Liver (tissue), 9 donors: Measurements from ENCODE around the gene SPAG8. TPM values are rescaled to one million over a fixed set of nuclear protein-coding genes. Genes with fewer than 3 reads are reported as not detected.

Experiments
- DNase-seq: peaks from one replicate; pipeline ENCODE4 v3.0.0-alpha.2; 2017; ENCODE audit warnings: low spot score
- H3K27ac ChIP-seq, 2 donors: one replicate each; pipeline ENCODE4 v1.7.0; 2013; ENCODE audit warnings: inconsistent platforms in 2 of 2, low read length in 2 of 2, control low read depth in 1 of 2, low read depth in 1 of 2, mild to moderate bottlenecking in 1 of 2
- H3K27me3 ChIP-seq, 4 donors: one replicate each; pipeline versions ENCODE4 v1.6.1 to v1.7.0; 2013; ENCODE audit warnings: low read length in 3 of 4, inconsistent platforms in 1 of 4, mild to moderate bottlenecking in 1 of 4, moderate library complexity in 1 of 4; ENCODE audit not compliant: control insufficient read depth in 4 of 4, insufficient read depth in 4 of 4
- H3K36me3 ChIP-seq, 4 donors: one replicate each; pipeline versions ENCODE4 v1.6.1 to v1.7.0; 2013; ENCODE audit warnings: low read length in 3 of 4, mild to moderate bottlenecking in 3 of 4, low read depth in 1 of 4, moderate library complexity in 1 of 4; ENCODE audit not compliant: control insufficient read depth in 4 of 4, insufficient read depth in 3 of 4
- H3K4me1 ChIP-seq, 4 donors: one replicate each; pipeline versions ENCODE4 v1.6.1 to v1.7.0; 2013; ENCODE audit warnings: low read length in 3 of 4, mild to moderate bottlenecking in 3 of 4, moderate library complexity in 1 of 4; ENCODE audit not compliant: control insufficient read depth in 4 of 4, insufficient read depth in 4 of 4
- H3K4me3 ChIP-seq, 3 donors: one replicate each; pipeline versions ENCODE4 v1.6.1 to v1.7.0; 2013; ENCODE audit warnings: low read length in 3 of 3, control low read depth in 1 of 3, low read depth in 1 of 3, mild to moderate bottlenecking in 1 of 3
- H3K9ac ChIP-seq, 2 donors: one replicate each; pipeline ENCODE4 v1.7.0; 2013; ENCODE audit warnings: low read length in 2 of 2, mild to moderate bottlenecking in 2 of 2, moderate library complexity in 2 of 2, control low read depth in 1 of 2, low read depth in 1 of 2
- H3K9me3 ChIP-seq, 4 donors: one replicate each; pipeline versions ENCODE4 v1.6.1 to v1.7.0; 2013; ENCODE audit warnings: low read length in 3 of 4; ENCODE audit not compliant: control insufficient read depth in 4 of 4
- EGR1 ChIP-seq, 2 donors: IDR thresholded peaks; 2 replicates each; pipeline ENCODE4 v1.6.1; 2016 to 2018; ENCODE audit warnings: antibody characterized with exemption in 2 of 2, low read depth in 2 of 2
- FOXA1 ChIP-seq: IDR thresholded peaks from 2 replicates; pipeline ENCODE4 v1.6.1; 2016; ENCODE audit warnings: antibody characterized with exemption
- FOXA2 ChIP-seq: IDR thresholded peaks from 2 replicates; pipeline ENCODE4 v1.6.1; 2016; ENCODE audit warnings: antibody characterized with exemption
- GABPA ChIP-seq, 2 donors: IDR thresholded peaks in 1 of 2; conservative IDR thresholded peaks in 1 of 2; 2 replicates each; pipeline ENCODE4 v1.6.1; 2016; ENCODE audit warnings: antibody characterized with exemption in 2 of 2, mild to moderate bottlenecking in 1 of 2, moderate library complexity in 1 of 2
- HNF4A ChIP-seq, 2 donors: conservative IDR thresholded peaks; 2 replicates each; pipeline ENCODE4 v1.6.1; 2016; ENCODE audit warnings: antibody characterized with exemption in 2 of 2, mild to moderate bottlenecking in 2 of 2
- HNF4G ChIP-seq: IDR thresholded peaks from 2 replicates; pipeline ENCODE4 v1.6.1; 2016; ENCODE audit warnings: antibody characterized with exemption
- JUND ChIP-seq, 2 donors: IDR thresholded peaks; 2 replicates each; pipeline ENCODE4 v1.6.1; 2016; ENCODE audit warnings: antibody characterized with exemption in 2 of 2
- NR2F2 ChIP-seq: IDR thresholded peaks from 2 replicates; pipeline ENCODE4 v1.6.1; 2016; ENCODE audit warnings: antibody characterized with exemption
- RAD21 ChIP-seq, 2 donors: IDR thresholded peaks; 2 replicates each; pipeline ENCODE4 v1.6.1; 2016; ENCODE audit warnings: antibody characterized with exemption in 2 of 2, mild to moderate bottlenecking in 2 of 2
- RXRA ChIP-seq, 2 donors: IDR thresholded peaks; 2 replicates each; pipeline ENCODE4 v1.6.1; 2017 to 2018; ENCODE audit warnings: antibody characterized with exemption in 2 of 2, mild to moderate bottlenecking in 1 of 2
- SP1 ChIP-seq: IDR thresholded peaks from 2 replicates; pipeline ENCODE4 v1.6.1; 2018; ENCODE audit warnings: antibody characterized with exemption, mild to moderate bottlenecking
- TAF1 ChIP-seq: conservative IDR thresholded peaks from 2 replicates; pipeline ENCODE4 v1.6.1; 2016; ENCODE audit warnings: antibody characterized with exemption, mild to moderate bottlenecking
- YY1 ChIP-seq: IDR thresholded peaks from 2 replicates; pipeline ENCODE4 v1.6.1; 2016; ENCODE audit warnings: antibody characterized with exemption, mild to moderate bottlenecking
- WGBS: extraction: QIAGEN DNeasy Blood & Tissue Kit; methylation state at CpG from one replicate; pipeline ENCODE4 v1.1.7; 2013; 5-methylcytosine and 5-hydroxymethylcytosine counted together
- polyA plus RNA-seq, 2 donors: library from polyadenylated mRNA; stranded (reverse) in 1 of 2; unstranded in 1 of 2; fragments of 200-250 nt in 1 of 2; fragments of >200 nt in 1 of 2; fragmentation: Nextera tagmentation in 1 of 2; extraction: Ambion mirVana in 1 of 2; gene quantifications; one replicate each; pipeline versions ENCODE4 v1.2.1 to v1.2.3, GENCODE V29; 2013 to 2015
- total RNA-seq, 2 donors: library from RNA; depleted of rRNA; stranded (reverse); fragments of >200 nt; gene quantifications; one replicate each; pipeline ENCODE4 v1.2.3, GENCODE V29; 2014
- TF ChIP-seq, protein P1 (sequence below): IDR thresholded peaks from 2 replicates; pipeline ENCODE4 v1.6.1; 2016; ENCODE audit warnings: antibody characterized with exemption, mild to moderate bottlenecking
- TF ChIP-seq, protein P2 (sequence below): IDR thresholded peaks from 2 replicates; pipeline ENCODE4 v1.6.1; 2016; ENCODE audit warnings: antibody characterized with exemption
- TF ChIP-seq, protein P3 (sequence below): fragments of 150-350 bp; IDR thresholded peaks from 2 replicates; pipeline ENCODE4 v1.5.1; 2017; ENCODE audit warnings: improper control_type of control experiment, low read depth, low read length; ENCODE audit not compliant: missing input control
- TF ChIP-seq, protein P4 (sequence below): IDR thresholded peaks from 2 replicates; pipeline ENCODE4 v1.6.1; 2016; ENCODE audit warnings: antibody characterized with exemption
- TF ChIP-seq, protein P5 (sequence below): IDR thresholded peaks from 2 replicates; pipeline ENCODE4 v1.6.1; 2016; ENCODE audit warnings: antibody characterized with exemption
- donor health status: healthy.
- donor health status: healthy.
- donor health status: healthy.
- donor health status: healthy.
- donor health status: healthy.

Gene SPAG8
- total and polyA plus RNA-seq, 4 donors: 0.14 to 0.56 (median 0.19) TPM

DNA sequence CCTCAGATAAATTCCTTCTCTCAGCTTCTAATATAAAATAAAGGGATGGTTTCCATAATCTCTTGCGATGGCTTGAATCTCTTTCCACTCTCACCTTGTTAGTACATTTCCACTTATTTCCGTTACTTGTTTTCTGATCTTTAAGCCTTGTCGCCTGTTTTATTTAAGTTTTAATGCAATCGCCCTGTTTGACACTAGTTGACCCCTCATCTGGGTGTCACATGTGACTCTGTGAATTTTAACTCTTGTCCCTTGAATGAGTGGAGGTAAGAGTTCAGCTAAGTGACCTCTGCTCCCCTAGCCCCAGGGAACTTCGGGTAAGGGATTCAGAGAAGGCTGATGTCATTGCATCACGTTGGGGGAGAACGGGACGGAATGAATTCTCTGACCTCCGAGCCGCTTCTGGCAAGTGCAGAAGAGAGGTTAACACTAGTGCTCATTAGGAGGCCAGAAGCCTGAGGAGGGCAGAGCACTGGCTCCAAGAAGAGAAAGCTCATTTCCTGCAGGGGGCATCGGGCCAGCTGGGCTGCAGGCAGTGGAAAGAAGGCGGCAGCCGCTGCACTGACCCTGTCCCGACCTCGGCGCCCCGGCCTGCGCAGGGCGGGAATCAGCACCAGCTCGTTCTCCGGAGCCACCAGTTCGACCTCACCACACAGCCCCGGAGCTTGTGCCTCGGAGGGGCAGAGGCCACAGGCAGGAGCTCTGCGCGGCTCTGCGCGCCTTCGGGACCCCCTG is 2.2 kb upstream of the SPAG8 start:
- TF ChIP-seq, protein P1, sequence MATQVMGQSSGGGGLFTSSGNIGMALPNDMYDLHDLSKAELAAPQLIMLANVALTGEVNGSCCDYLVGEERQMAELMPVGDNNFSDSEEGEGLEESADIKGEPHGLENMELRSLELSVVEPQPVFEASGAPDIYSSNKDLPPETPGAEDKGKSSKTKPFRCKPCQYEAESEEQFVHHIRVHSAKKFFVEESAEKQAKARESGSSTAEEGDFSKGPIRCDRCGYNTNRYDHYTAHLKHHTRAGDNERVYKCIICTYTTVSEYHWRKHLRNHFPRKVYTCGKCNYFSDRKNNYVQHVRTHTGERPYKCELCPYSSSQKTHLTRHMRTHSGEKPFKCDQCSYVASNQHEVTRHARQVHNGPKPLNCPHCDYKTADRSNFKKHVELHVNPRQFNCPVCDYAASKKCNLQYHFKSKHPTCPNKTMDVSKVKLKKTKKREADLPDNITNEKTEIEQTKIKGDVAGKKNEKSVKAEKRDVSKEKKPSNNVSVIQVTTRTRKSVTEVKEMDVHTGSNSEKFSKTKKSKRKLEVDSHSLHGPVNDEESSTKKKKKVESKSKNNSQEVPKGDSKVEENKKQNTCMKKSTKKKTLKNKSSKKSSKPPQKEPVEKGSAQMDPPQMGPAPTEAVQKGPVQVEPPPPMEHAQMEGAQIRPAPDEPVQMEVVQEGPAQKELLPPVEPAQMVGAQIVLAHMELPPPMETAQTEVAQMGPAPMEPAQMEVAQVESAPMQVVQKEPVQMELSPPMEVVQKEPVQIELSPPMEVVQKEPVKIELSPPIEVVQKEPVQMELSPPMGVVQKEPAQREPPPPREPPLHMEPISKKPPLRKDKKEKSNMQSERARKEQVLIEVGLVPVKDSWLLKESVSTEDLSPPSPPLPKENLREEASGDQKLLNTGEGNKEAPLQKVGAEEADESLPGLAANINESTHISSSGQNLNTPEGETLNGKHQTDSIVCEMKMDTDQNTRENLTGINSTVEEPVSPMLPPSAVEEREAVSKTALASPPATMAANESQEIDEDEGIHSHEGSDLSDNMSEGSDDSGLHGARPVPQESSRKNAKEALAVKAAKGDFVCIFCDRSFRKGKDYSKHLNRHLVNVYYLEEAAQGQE: peak; percentile 95
- TF ChIP-seq, protein P2, sequence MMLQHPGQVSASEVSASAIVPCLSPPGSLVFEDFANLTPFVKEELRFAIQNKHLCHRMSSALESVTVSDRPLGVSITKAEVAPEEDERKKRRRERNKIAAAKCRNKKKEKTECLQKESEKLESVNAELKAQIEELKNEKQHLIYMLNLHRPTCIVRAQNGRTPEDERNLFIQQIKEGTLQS: peak; percentile 94
- TF ChIP-seq NR2F2 (peak; percentile 95), TAF1 (peak; percentile 59), FOXA2 (peak; percentile 49), HNF4A (conservative IDR thresholded peaks at IDR 0.05) (peak; percentile 88 to 95), EGR1 (IDR thresholded peaks at IDR 0.05; ENCODE audit: low read depth in 2 of 2) (no peak), JUND (IDR thresholded peaks at IDR 0.05) (peak; percentile 76 to 92), HNF4G (peak; percentile 63), RAD21 (IDR thresholded peaks at IDR 0.05) (peak; percentile 13 to 23), RXRA (IDR thresholded peaks at IDR 0.05) (peak; percentile 99 to 100), GABPA (IDR thresholded peaks at IDR 0.05 in 1 of 2, conservative IDR thresholded peaks at IDR 0.05 in 1 of 2) (peak in 1 of 2 donors; percentile 72), FOXA1 (no peak), SP1 (peak; percentile 98), YY1 (peak; percentile 80)
- TF ChIP-seq, protein P3, sequence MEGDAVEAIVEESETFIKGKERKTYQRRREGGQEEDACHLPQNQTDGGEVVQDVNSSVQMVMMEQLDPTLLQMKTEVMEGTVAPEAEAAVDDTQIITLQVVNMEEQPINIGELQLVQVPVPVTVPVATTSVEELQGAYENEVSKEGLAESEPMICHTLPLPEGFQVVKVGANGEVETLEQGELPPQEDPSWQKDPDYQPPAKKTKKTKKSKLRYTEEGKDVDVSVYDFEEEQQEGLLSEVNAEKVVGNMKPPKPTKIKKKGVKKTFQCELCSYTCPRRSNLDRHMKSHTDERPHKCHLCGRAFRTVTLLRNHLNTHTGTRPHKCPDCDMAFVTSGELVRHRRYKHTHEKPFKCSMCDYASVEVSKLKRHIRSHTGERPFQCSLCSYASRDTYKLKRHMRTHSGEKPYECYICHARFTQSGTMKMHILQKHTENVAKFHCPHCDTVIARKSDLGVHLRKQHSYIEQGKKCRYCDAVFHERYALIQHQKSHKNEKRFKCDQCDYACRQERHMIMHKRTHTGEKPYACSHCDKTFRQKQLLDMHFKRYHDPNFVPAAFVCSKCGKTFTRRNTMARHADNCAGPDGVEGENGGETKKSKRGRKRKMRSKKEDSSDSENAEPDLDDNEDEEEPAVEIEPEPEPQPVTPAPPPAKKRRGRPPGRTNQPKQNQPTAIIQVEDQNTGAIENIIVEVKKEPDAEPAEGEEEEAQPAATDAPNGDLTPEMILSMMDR: no peak
- TF ChIP-seq, protein P4, sequence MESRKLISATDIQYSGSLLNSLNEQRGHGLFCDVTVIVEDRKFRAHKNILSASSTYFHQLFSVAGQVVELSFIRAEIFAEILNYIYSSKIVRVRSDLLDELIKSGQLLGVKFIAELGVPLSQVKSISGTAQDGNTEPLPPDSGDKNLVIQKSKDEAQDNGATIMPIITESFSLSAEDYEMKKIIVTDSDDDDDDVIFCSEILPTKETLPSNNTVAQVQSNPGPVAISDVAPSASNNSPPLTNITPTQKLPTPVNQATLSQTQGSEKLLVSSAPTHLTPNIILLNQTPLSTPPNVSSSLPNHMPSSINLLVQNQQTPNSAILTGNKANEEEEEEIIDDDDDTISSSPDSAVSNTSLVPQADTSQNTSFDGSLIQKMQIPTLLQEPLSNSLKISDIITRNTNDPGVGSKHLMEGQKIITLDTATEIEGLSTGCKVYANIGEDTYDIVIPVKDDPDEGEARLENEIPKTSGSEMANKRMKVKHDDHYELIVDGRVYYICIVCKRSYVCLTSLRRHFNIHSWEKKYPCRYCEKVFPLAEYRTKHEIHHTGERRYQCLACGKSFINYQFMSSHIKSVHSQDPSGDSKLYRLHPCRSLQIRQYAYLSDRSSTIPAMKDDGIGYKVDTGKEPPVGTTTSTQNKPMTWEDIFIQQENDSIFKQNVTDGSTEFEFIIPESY: peak; percentile 77
- TF ChIP-seq, protein P5, sequence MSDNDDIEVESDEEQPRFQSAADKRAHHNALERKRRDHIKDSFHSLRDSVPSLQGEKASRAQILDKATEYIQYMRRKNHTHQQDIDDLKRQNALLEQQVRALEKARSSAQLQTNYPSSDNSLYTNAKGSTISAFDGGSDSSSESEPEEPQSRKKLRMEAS: peak; percentile 88
- no peaks in the 10 kb centered on the region for H3K9me3 ChIP-seq
- peak; percentile 72 for DNase-seq
- H3K36me3 ChIP-seq: peaks cover 0 to 2% (median 0%) of the 10 kb centered on the region in 4 donors
- peak overlapping the region; percentile 95 to 100 for H3K27ac ChIP-seq
- H3K27me3 ChIP-seq: no peaks in the 10 kb centered on the region
- peaks cover 16 to 42% (median 35%) of the 10 kb centered on the region in 4 donors for H3K4me1 ChIP-seq
- 2% methylated on average over 29 of the region's 29 CpGs for WGBS
- H3K4me3 ChIP-seq: peak overlapping the region; percentile 67 to 82 (median 79)
- H3K9ac ChIP-seq: peak overlapping the region; percentile 87 to 91
